Sigmoid colon (tissue), 7 donors: ENCODE data around the gene STN1. TPM values are rescaled to one million over a fixed set of nuclear protein-coding genes. Genes with fewer than 3 reads are reported as not detected.
A peak's percentile ranks its signal among the peaks of the same experiment; 100 is the strongest.

Experiments used
- DNase-seq: peaks from one replicate; pipeline ENCODE4 v3.0.0-alpha.2; 2019
- H3K27ac ChIP-seq, 4 donors: fragments of 200-600 bp; sonication (generic); one replicate each; pipeline ENCODE4 v1.5.1; 2016 to 2019; ENCODE audit warnings: mild to moderate bottlenecking in 1 of 4
- H3K27me3 ChIP-seq, 3 donors: fragments of 200-600 bp; sonication (generic); one replicate each; pipeline ENCODE4 v1.5.1; 2019; ENCODE audit warnings: mild to moderate bottlenecking in 1 of 3
- H3K36me3 ChIP-seq, 4 donors: fragments of 200-600 bp; sonication (generic); one replicate each; pipeline ENCODE4 v1.5.1; 2016 to 2019
- H3K4me1 ChIP-seq, 4 donors: fragments of 200-600 bp; sonication (generic); one replicate each; pipeline ENCODE4 v1.5.1; 2017 to 2019
- H3K4me3 ChIP-seq, 4 donors: fragments of 200-600 bp; sonication (generic); one replicate each; pipeline ENCODE4 v1.5.1; 2017 to 2019; ENCODE audit warnings: mild to moderate bottlenecking in 2 of 4, moderate library complexity in 1 of 4
- H3K9me3 ChIP-seq, 4 donors: fragments of 200-600 bp in 3 of 4; sonication (generic) in 3 of 4; one replicate each; pipeline versions ENCODE4 v1.5.1 to v1.6.1; 2013 to 2019
- EP300 ChIP-seq, 4 donors: sonication (generic); formaldehyde crosslinking; IDR thresholded peaks; one replicate each; pipeline ENCODE4 v1.6.1; 2017; ENCODE audit warnings: antibody characterized with exemption in 4 of 4
- POLR2A ChIP-seq, 2 donors: fragments of 450-650 bp; IDR thresholded peaks; one replicate each; pipeline ENCODE4 v1.6.1; 2016; ENCODE audit warnings: antibody characterized with exemption in 2 of 2, mild to moderate bottlenecking in 2 of 2, moderate library complexity in 2 of 2
- POLR2AphosphoS5 ChIP-seq, 4 donors: sonication (generic); formaldehyde crosslinking; IDR thresholded peaks; one replicate each; pipeline ENCODE4 v1.6.1; 2017; ENCODE audit warnings: antibody characterized with exemption in 4 of 4
- WGBS, 2 donors: extraction: QIAGEN DNeasy Blood & Tissue Kit; methylation state at CpG; one replicate each; pipeline ENCODE4 v1.1.7; 2013; 5-methylcytosine and 5-hydroxymethylcytosine counted together
- intact Hi-C: fragments of 100-400 bp; cut with DNase I; formaldehyde crosslinking; loops from one replicate; pipeline ENCODE4 v1.15.1; 2023
- polyA plus RNA-seq, 3 donors: library from polyadenylated mRNA; stranded (reverse); fragments of 200-250 nt; gene quantifications; one replicate each; pipeline ENCODE4 v1.2.3, GENCODE V29; 2013
- total RNA-seq, 4 donors: library from RNA; depleted of rRNA; stranded (reverse); fragments of >200 nt; gene quantifications; one replicate each; pipeline ENCODE4 v1.1.0, GENCODE V29; 2016
- TF ChIP-seq, protein P1 (sequence below), 4 experiments: fragments of 450-650 bp in 3 of 4; fragments of 200-600 bp in 1 of 4; IDR thresholded peaks; one replicate each; pipeline ENCODE4 v1.5.1; 2016 to 2019; ENCODE audit warnings: antibody characterized with exemption in 4 of 4, mild to moderate bottlenecking in 3 of 4, moderate library complexity in 2 of 4
- donor health status: healthy with polysubstance abuse.
- donor health status: Bipolar disorder and iron deficiency.
- donor health status: healthy.

The STN1 gene
- total and polyA plus RNA-seq, 7 donors: 16.0 to 27.7 (median 22.4) TPM

GRCh38 chr10:103925591-103925990 is 7.6 kb upstream of the STN1 start:
- H3K36me3 ChIP-seq: no peaks in the 10 kb centered on the region
- no peak overlapping the region for H3K4me3 ChIP-seq
- 97 to 100% methylated on average over 1 of the region's 1 CpG for WGBS, 2 donors
- no peaks in the 10 kb centered on the region for H3K27me3 ChIP-seq
- no peak for TF ChIP-seq POLR2A (IDR thresholded peaks at IDR 0.05)
- TF ChIP-seq POLR2AphosphoS5 (IDR thresholded peaks at IDR 0.05): no peak
- no peak for TF ChIP-seq EP300 (IDR thresholded peaks at IDR 0.05)
- TF ChIP-seq, protein P1, sequence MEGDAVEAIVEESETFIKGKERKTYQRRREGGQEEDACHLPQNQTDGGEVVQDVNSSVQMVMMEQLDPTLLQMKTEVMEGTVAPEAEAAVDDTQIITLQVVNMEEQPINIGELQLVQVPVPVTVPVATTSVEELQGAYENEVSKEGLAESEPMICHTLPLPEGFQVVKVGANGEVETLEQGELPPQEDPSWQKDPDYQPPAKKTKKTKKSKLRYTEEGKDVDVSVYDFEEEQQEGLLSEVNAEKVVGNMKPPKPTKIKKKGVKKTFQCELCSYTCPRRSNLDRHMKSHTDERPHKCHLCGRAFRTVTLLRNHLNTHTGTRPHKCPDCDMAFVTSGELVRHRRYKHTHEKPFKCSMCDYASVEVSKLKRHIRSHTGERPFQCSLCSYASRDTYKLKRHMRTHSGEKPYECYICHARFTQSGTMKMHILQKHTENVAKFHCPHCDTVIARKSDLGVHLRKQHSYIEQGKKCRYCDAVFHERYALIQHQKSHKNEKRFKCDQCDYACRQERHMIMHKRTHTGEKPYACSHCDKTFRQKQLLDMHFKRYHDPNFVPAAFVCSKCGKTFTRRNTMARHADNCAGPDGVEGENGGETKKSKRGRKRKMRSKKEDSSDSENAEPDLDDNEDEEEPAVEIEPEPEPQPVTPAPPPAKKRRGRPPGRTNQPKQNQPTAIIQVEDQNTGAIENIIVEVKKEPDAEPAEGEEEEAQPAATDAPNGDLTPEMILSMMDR (IDR thresholded peaks at IDR 0.05): no peak
- intact Hi-C loops: no loop called here
- DNase-seq: no peak
- no peak overlapping the region for H3K27ac ChIP-seq
- no peaks in the 10 kb centered on the region for H3K9me3 ChIP-seq
- H3K4me1 ChIP-seq: no peaks in the 10 kb centered on the region

DNA sequence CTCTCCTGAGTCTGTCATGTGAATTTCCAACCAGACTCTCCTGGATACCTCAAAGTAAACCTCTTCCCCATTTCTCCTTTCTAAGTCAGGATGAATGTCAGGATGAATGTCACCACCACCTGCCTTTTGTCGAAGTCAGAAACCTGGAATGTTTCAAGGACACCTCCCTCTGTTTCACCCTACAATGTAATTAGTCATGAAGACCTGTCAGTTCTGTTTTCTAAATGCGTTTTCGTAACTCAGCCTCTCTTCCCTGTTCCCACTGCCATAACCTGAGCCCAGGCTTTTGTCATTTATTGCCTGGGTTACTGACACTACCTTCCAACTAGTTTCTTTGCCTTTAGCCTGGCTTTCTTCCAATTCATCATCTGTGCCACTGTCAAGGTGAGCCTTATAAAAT is 5.5 kb upstream of the STN1 start:
- intact Hi-C loops: no loop called here

DNA sequence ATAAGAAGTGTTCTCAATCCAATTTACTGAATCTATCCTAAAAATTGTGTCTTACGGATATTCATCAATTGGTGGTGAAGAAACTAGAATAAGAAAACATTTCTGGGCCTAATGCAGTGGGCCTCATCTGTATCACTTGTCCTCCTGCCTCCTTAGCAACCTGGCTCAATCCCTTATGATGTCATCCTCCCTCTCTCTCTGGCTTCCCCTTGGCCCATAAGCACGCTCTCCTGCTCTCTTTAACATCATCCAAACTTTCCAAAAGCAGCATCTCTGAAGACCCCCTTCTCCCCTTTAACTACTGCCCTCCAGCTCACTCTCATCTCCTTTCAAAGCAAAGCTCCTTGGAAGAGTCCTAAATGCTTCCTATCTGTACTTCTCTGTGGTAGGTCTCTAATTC is 4.7 kb upstream of the STN1 start:
- H3K4me1 ChIP-seq: peaks cover 0 to 7% (median 7%) of the 10 kb centered on the region in 4 donors
- H3K4me3 ChIP-seq: no peak overlapping the region
- peak overlapping the region in 1 of 4 donors; percentile 22 for H3K27ac ChIP-seq
- no peaks in the 10 kb centered on the region for H3K9me3 ChIP-seq
- WGBS, 2 donors: 95 to 96% methylated on average over 2 of the region's 2 CpGs
- H3K36me3 ChIP-seq: no peaks in the 10 kb centered on the region
- no peak for DNase-seq
- intact Hi-C loops: no loop called here
- no peaks in the 10 kb centered on the region for H3K27me3 ChIP-seq
- TF ChIP-seq, protein P1 (IDR thresholded peaks at IDR 0.05): no peak
- TF ChIP-seq POLR2A (IDR thresholded peaks at IDR 0.05) (no peak), POLR2AphosphoS5 (IDR thresholded peaks at IDR 0.05) (no peak), EP300 (IDR thresholded peaks at IDR 0.05) (no peak)

More for the DNA sequence above, 5.5 kb upstream of the STN1 start:
- 14 to 65% methylated on average over 3 of the region's 3 CpGs for WGBS, 2 donors
- H3K9me3 ChIP-seq: no peaks in the 10 kb centered on the region
- H3K4me1 ChIP-seq: peaks cover 0 to 6% (median 5%) of the 10 kb centered on the region in 4 donors
- no peaks in the 10 kb centered on the region for H3K36me3 ChIP-seq
- no peak for DNase-seq
- H3K4me3 ChIP-seq: no peak overlapping the region
- H3K27me3 ChIP-seq: no peaks in the 10 kb centered on the region
- no peak for TF ChIP-seq POLR2AphosphoS5 (IDR thresholded peaks at IDR 0.05)
- no peak for TF ChIP-seq EP300 (IDR thresholded peaks at IDR 0.05)
- no peak for TF ChIP-seq POLR2A (IDR thresholded peaks at IDR 0.05)
- TF ChIP-seq, protein P1 (IDR thresholded peaks at IDR 0.05): no peak
- H3K27ac ChIP-seq: peak overlapping the region in 1 of 4 donors; percentile 22

GRCh38 chr10:103921750-103922195 is 3.8 kb upstream of the STN1 start:
- no peaks in the 10 kb centered on the region for H3K27me3 ChIP-seq
- TF ChIP-seq EP300 (IDR thresholded peaks at IDR 0.05) (no peak), POLR2AphosphoS5 (IDR thresholded peaks at IDR 0.05) (no peak), POLR2A (IDR thresholded peaks at IDR 0.05) (no peak)
- TF ChIP-seq, protein P1 (IDR thresholded peaks at IDR 0.05): no peak
- no peak for DNase-seq
- 18 to 36% methylated on average over 7 of the region's 7 CpGs for WGBS, 2 donors
- peaks cover 0 to 15% (median 14%) of the 10 kb centered on the region in 4 donors for H3K4me1 ChIP-seq
- intact Hi-C loops: no loop called here
- no peak overlapping the region for H3K27ac ChIP-seq
- no peaks in the 10 kb centered on the region for H3K9me3 ChIP-seq
- no peak overlapping the region for H3K4me3 ChIP-seq
- H3K36me3 ChIP-seq: no peaks in the 10 kb centered on the region

- no peaks in the 10 kb centered on the region for H3K9me3 ChIP-seq
- no peak overlapping the region for H3K4me3 ChIP-seq
- intact Hi-C loops: no loop called here
- no peaks in the 10 kb centered on the region for H3K36me3 ChIP-seq
- no peak overlapping the region for H3K27ac ChIP-seq
- H3K4me1 ChIP-seq: peaks cover 0 to 20% (median 19%) of the 10 kb centered on the region in 4 donors
- WGBS, 2 donors: 45 to 90% methylated on average over 1 of the region's 1 CpG
- H3K27me3 ChIP-seq: no peaks in the 10 kb centered on the region
- DNase-seq: no peak
- TF ChIP-seq POLR2A (IDR thresholded peaks at IDR 0.05) (no peak), POLR2AphosphoS5 (IDR thresholded peaks at IDR 0.05) (no peak), EP300 (IDR thresholded peaks at IDR 0.05) (no peak)
- TF ChIP-seq, protein P1 (IDR thresholded peaks at IDR 0.05): no peak
Measured at GRCh38 chr10:103921248-103921647, 3.3 kb upstream of the STN1 start.
